ENCODE measurements around the gene C7. TPM values are rescaled to one million over a fixed set of nuclear protein-coding genes. Genes with fewer than 3 reads are reported as not detected.
"Not testable (repeated sequence)": the region's sequence is repeated elsewhere in the genome, so short reads cannot be mapped to it uniquely, and the experiment has no call there.

The C7 gene
- total RNA-seq = not detected

DNA sequence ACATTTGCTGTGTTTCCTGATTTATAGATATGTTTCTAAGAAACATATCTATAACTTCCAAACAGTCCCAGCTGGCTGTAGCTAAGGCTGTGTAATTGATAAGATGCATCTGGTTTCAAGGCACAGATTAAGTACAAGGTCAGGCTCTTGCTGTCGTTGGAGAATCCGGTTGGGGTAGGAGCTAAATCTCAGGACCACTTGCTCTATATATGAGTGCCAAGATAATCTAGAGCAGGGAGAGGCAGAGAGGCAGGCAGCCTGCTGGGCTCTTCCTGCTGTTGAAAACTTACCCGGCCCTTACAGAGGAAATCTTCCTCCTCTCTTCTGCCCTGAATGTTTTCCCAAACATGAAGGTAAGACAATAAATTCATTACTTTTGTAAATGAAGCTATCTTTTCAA is at the start of gene C7:
Gene C7 (plus strand): TSS at position 234 of the 400 bp plus-strand sequence. CDS start 114 bp downstream, at position 348.
- CTCF ChIA-PET = no interaction called here
- POLR2A ChIA-PET = no interaction called here

- POLR2A ChIA-PET = no interaction called here
- CTCF ChIA-PET = no interaction called here
These were observed 48.6 kb upstream of the C7 start for GRCh38 chr5:40860711-40861110.

DNA sequence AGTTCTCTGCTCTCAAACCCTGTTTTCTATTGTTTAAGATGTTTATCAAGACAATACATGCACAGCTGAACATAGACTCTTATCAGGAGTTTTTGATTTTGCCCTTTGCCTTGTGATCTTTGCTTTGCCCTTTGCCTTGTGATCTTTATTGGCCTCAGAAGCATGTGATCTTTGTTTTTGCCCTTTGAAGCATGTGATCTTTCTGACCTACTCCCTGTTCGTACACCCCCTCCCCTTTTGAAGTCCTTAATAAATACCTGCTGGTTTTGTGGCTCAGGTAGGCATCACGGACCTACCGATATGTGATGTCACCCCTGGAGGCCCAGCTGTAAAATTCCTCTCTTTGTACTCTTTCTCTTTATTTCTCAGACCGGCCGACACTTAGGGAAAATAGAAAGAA is 44.3 kb upstream of the C7 start:
- CTCF ChIA-PET, POLR2A ChIA-PET: not testable (repeated sequence)

DNA sequence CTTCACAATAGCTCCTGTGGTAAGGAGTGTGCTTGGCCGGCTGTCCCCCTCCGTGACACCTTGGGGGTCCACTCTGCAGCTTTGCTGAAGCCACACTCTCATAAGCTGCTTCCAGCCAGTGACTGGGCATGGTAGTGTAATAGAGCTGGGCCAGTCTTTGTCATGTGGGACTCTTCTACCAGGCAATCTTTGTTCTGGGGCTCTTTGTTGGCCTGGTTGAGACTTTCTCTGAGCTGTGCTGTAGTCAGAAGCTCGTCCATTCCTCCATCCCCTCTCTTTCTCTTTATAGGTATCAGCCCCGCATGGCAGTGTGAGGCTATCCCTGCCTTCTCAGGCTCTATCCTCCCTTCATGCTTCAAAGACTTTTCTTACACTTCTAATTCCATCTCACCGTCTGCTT is 42.5 kb upstream of the C7 start:
- POLR2A ChIA-PET = no interaction called here
- CTCF ChIA-PET = no interaction called here

DNA sequence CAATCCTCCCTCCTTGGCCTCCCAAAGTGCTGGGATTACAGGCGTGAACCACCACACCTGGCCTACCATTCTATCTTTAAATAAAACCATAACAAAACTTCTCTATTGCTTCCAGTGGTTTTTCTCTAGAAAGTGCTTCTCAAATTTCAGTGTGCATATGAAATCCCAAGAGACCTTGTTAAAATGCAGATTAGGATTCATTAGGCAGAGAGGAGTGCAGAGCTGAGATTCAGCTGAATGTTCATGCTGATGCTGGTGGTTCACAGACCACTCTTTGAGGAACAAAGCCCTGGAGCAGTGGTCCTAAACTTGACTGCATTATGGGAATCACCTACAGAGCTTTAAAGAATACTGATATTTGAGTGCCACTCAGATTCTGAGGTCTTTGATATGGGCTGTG is 39.9 kb upstream of the C7 start:
- ChIA-PET CTCF (no interaction called here), POLR2A (no interaction called here)

DNA sequence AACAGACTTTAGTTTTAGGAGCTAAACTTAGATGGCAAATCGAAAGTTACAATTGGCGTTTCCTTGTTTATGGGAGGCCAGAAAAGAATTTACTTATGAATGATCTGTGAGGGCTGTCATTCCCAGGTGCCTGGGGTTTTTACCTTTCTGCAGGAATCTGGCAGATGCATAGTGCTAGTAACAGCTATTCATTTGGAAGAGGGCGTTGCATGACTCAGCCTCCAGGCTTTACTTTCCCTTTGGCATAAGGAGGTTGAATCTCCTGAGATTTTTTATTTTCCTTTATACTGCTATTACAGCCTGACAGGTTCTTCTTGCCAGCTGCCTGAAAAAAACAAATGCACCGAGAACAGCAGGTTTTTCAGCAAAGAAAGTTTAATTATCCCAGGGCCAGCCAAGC is 38.1 kb upstream of the C7 start:
- POLR2A ChIA-PET = no interaction called here
- CTCF ChIA-PET = no interaction called here

- POLR2A ChIA-PET = not testable (repeated sequence)
These were observed 37.0 kb upstream of the C7 start for GRCh38 chr5:40872253-40872652.

DNA sequence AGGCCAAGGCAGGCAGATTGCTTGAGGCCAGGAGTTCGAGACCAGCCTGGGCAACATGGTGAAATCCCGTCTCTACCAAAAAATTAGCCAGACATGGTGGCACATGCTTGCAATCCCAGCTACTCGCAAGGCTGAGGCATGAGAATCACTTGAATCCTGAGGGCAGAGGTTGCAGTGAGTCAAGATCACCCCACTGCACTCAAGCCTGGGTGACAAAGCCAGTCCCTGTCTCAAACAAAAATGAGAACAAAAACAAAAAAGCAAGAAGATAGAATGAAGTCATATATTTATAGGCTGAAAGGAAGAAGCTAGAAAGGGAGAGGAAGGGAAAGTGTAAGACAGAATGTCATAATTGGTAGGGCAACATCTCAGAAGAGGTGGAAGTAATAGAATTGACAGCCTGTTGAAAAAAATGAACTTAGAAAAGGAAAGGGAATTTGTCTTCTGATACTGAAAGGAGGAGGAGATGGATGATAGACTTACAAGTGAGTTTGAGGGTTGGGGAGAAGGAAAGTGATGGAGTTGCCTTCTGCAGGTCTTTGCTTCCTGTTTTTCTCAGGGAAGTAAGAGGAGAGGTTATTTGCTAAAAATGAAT is 35.9 kb upstream of the C7 start:
- ChIA-PET POLR2A (no interaction called here), CTCF (no interaction called here)

More at GRCh38 chr5:40872253-40872652, 37.0 kb upstream of the C7 start:
- CTCF ChIA-PET = not testable (repeated sequence)

- CTCF ChIA-PET = interaction anchor here (0.6 kb wide), 1 partner anchor 21 kb away, joined by 3 read pairs; no protein-coding TSS in a partner anchor
- POLR2A ChIA-PET = no interaction called here
These were observed 33.3 kb upstream of the C7 start for GRCh38 chr5:40875958-40876357.

DNA sequence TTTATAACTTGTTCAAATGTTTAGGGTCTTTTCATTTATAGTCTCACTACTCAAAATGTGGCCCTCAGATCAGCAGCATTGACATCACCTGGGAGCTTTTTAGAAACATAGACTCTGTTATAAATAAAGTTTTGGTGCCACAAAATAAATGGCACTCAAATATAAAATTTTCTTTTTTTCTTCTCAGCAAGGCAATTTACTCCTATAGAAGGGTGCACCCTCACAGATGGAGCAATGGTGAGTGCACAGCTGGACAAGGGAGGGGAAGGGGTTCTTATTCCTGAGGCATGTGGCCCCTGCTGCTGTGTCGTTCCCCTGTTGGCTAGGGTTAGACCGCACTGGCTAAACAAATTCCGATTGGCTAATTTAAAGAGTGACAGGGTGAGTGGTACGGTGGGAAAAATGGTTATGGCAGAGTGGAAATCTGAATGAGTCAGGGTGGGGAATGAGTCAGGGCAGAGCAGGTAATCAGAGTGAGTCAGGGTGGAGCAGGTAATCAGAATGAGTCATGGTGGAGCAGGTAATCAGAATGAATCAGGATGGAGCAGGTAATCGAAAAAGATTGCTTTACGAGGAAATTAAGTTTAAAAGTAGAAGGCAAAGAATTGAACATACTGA is 31.8 kb upstream of the C7 start:
- CTCF ChIA-PET = no interaction called here
- POLR2A ChIA-PET = no interaction called here

GRCh38 chr5:40879163-40879942 is 29.9 kb upstream of the C7 start:
- CTCF ChIA-PET = no interaction called here
- POLR2A ChIA-PET = no interaction called here

GRCh38 chr5:40882291-40882690 is 27.0 kb upstream of the C7 start:
- CTCF ChIA-PET = no interaction called here
- POLR2A ChIA-PET = no interaction called here

DNA sequence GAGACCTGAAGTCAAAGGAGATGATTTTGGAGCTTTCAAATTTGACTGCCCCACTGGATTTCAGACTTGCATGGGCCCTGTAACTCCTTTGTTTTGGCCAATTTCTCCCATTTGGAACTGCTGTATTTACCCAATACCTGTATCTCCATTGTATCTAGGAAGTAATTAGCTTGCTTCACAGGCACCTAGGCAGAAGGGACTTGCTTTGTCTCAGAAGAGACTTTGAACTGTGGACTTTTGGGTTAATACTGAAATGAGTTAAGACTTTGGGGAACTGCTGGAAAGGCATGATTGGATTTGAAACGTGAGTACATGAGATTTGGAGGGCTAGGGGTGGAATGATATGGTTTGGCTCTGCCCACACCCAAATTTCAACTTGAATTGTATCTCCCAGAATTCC is 26.2 kb upstream of the C7 start:
- CTCF ChIA-PET, POLR2A ChIA-PET: not testable (repeated sequence)

GRCh38 chr5:40895440-40896425 is 13.6 kb upstream of the C7 start:
- POLR2A ChIA-PET, CTCF ChIA-PET: not testable (repeated sequence)

DNA sequence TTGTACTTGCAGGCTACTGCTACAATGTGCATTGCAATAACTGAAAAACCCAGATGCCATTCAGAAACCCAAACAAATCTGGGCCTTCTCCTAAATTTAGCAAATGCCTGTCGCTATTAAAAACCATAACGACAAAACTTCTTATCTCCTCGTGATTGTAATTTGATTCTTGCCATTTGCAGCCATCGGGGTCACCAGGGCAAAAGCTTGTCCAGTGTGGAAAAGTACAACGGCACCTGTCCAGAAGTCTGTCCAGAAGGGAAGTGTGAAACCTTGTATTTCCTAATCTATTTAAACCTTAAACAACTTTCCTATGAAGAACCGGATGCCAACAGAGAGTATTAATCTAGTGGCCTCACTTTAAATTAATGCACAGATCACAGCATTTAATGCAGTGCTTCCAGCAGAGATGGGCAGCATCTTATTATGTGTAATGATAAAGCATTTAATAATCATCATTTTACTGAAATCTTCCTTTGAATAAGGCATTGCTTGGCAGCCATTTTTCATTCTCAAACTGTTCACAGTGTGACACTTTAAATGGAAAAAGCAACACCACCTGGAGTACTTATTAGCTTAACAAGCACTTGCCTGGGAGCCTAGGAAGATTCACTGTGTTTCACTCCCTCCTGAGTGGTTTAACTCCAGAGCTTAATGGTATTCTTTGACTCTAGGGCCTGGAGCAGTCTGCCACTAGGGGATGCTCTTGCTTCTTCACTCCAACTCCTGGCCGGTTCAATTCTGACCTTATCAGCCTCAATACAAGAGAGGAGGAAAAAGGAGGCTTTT is 4.9 kb upstream of the C7 start:
- POLR2A ChIA-PET = no interaction called here
- CTCF ChIA-PET = interaction anchor here (1.2 kb wide), 1 partner anchor 51 kb away, joined by 3 read pairs; no protein-coding TSS in a partner anchor

- ChIA-PET CTCF (interaction anchor here (1.2 kb wide), 1 partner anchor 51 kb away, joined by 3 read pairs; no protein-coding TSS in a partner anchor), POLR2A (no interaction called here)
These were observed 4.3 kb upstream of the C7 start for GRCh38 chr5:40904994-40905306.

- POLR2A ChIA-PET = no interaction called here
- CTCF ChIA-PET = no interaction called here
These were observed 2.9 kb upstream of the C7 start for GRCh38 chr5:40906351-40906751.

GRCh38 chr5:40909723-40910122 is 426 bp downstream of the C7 start:
- ChIA-PET POLR2A (interaction anchor here (0.9 kb wide), 1 partner anchor 85 kb away, joined by 4 read pairs; no protein-coding TSS in a partner anchor), CTCF (no interaction called here)

DNA sequence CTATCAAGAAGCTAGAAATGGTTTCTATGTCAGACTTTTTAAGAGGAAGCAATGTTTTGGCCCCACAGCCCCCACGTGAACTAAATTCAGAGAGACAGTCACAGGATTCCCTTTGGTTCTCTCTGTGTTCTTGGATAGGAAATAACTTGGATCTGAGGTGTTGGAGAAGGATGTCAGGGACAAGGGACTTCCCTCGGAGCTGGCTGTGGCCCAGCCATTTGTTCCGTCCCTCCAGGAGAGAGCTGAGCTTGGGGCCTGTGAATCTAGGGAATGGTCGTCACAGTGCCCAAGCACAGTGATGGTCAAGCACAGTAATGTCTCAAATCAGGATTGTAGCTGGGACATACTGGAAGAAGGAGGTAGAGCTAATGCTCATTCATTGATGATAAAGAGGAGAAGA is 2.0 kb downstream of the C7 start:
- CTCF ChIA-PET = no interaction called here
- POLR2A ChIA-PET = no interaction called here

DNA sequence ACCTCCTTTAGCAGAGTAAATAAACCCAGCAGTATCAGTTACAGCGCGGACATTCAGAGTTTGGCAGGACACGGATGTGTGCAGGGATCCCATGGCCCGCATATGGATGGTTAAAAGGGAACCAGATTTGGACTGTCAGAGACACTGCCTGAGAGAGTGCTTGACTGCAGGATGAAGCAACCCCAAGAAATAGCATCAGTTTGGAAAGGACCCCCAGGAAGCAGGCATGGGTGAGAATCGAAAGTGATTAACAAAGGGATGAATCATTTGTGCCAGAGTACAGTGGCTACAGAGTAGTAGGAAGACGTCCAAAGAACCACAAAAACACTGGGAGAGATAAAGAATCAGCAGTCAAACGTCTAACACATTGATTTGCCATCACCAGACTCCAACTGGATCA is 5.5 kb downstream of the C7 start:
- CTCF ChIA-PET = no interaction called here

More for the DNA sequence above, 5.5 kb downstream of the C7 start:
- POLR2A ChIA-PET = no interaction called here
